Measurements from ENCODE around the gene SYT2. TPM values are rescaled to one million over a fixed set of nuclear protein-coding genes. Genes with fewer than 3 reads are reported as not detected.
"Not testable (repeated sequence)": the region's sequence is repeated elsewhere in the genome, so short reads cannot be mapped to it uniquely, and the experiment has no call there.

Gene SYT2
- total RNA-seq, 1 experiment from 2014 or later, result 0.09 TPM

GRCh38 chr1:202745323-202745888 is 35.2 kb upstream of the SYT2 start:
- H3K4me1 ChIP-seq, result no peaks in the 10 kb centered on the region
- no peaks in the 10 kb centered on the region for H3K9me3 ChIP-seq
- Mint-ChIP-seq H3K27ac (ENCODE audit: unreplicated experiment) (no peak overlapping the region), H3K4me1 (ENCODE audit: low read depth, unreplicated experiment) (no peaks in the 10 kb centered on the region), H3K36me3 (ENCODE audit: insufficient read depth, unreplicated experiment) (peaks cover 84% of the 10 kb centered on the region), H3K27me3 (ENCODE audit: insufficient read depth, unreplicated experiment) (no peaks in the 10 kb centered on the region), H3K4me3 (ENCODE audit: unreplicated experiment) (no peak overlapping the region), H3K9me3 (ENCODE audit: unreplicated experiment) (no peaks in the 10 kb centered on the region)
- intact Hi-C loops (cut with micrococcal nuclease; ENCODE audit: unreplicated experiment), result no loop called here
- ChIA-PET POLR2A (interaction anchor here (0.5 kb wide), 1 partner anchor 26 kb away, joined by 5 read pairs; no protein-coding TSS in a partner anchor), CTCF (interaction anchor here (0.5 to 0.7 kb wide), 2 partner anchors 410 to 577 kb away, joined by 3 to 7 read pairs; no protein-coding TSS in a partner anchor)
- no peak overlapping the region for H3K4me3 ChIP-seq (ENCODE audit: low read depth, low read length)
- TF ChIP-seq CTCF (IDR thresholded peaks at IDR 0.05; ENCODE audit: insufficient read depth in 1 of 2, low read depth in 1 of 2, low read length in 1 of 2, severe bottlenecking in 1 of 2, unreplicated experiment in 1 of 2), result no peak
- H3K27me3 ChIP-seq (replicated peaks; ENCODE audit: control insufficient read depth, insufficient read depth, low read length), result no peaks in the 10 kb centered on the region
- DNase-seq, result no peak
- no TSS peak for BruUV-seq (replicated peaks)
- H3K36me3 ChIP-seq (ENCODE audit: control insufficient read depth, insufficient read depth, low read length), result peaks cover 9% of the 10 kb centered on the region

GRCh38 chr1:202744770-202745169 is 34.5 kb upstream of the SYT2 start:
- DNase-seq; H3K9me3 ChIP-seq; CTCF ChIA-PET; POLR2A ChIA-PET; BruUV-seq (replicated peaks); H3K4me1 ChIP-seq; H3K4me3 ChIP-seq (ENCODE audit: low read depth, low read length); H3K36me3 ChIP-seq (ENCODE audit: control insufficient read depth, insufficient read depth, low read length); H3K27ac Mint-ChIP-seq (ENCODE audit: unreplicated experiment); H3K9me3 Mint-ChIP-seq (ENCODE audit: unreplicated experiment); H3K27me3 ChIP-seq (replicated peaks; ENCODE audit: control insufficient read depth, insufficient read depth, low read length); intact Hi-C loops (cut with micrococcal nuclease; ENCODE audit: unreplicated experiment); H3K4me3 Mint-ChIP-seq (ENCODE audit: unreplicated experiment); H3K27me3 Mint-ChIP-seq (ENCODE audit: insufficient read depth, unreplicated experiment); H3K4me1 Mint-ChIP-seq (ENCODE audit: low read depth, unreplicated experiment): not testable (repeated sequence)
- peaks cover 84% of the 10 kb centered on the region for H3K36me3 Mint-ChIP-seq (ENCODE audit: insufficient read depth, unreplicated experiment)

GRCh38 chr1:202742496-202742895 is 32.2 kb upstream of the SYT2 start:
- Mint-ChIP-seq H3K9me3 (ENCODE audit: unreplicated experiment) (no peaks in the 10 kb centered on the region), H3K4me1 (ENCODE audit: low read depth, unreplicated experiment) (no peaks in the 10 kb centered on the region), H3K27me3 (ENCODE audit: insufficient read depth, unreplicated experiment) (no peaks in the 10 kb centered on the region), H3K27ac (ENCODE audit: unreplicated experiment) (no peak overlapping the region), H3K4me3 (ENCODE audit: unreplicated experiment) (no peak overlapping the region), H3K36me3 (ENCODE audit: insufficient read depth, unreplicated experiment) (peaks cover 82% of the 10 kb centered on the region)
- Histone ChIP-seq H3K4me1 (no peaks in the 10 kb centered on the region), H3K36me3 (ENCODE audit: control insufficient read depth, insufficient read depth, low read length) (peaks cover 7% of the 10 kb centered on the region), H3K4me3 (ENCODE audit: low read depth, low read length) (no peak overlapping the region), H3K9me3 (no peaks in the 10 kb centered on the region), H3K27me3 (replicated peaks; ENCODE audit: control insufficient read depth, insufficient read depth, low read length) (no peaks in the 10 kb centered on the region)
- DNase-seq, result no peak
- BruUV-seq (replicated peaks), result no TSS peak
- ChIA-PET CTCF (no interaction called here), POLR2A (no interaction called here)
- TF ChIP-seq CTCF (IDR thresholded peaks at IDR 0.05; ENCODE audit: insufficient read depth in 1 of 2, low read depth in 1 of 2, low read length in 1 of 2, severe bottlenecking in 1 of 2, unreplicated experiment in 1 of 2), result no peak
- intact Hi-C loops (cut with micrococcal nuclease; ENCODE audit: unreplicated experiment), result no loop called here

GRCh38 chr1:202733251-202733650 is 23.0 kb upstream of the SYT2 start:
- no peak for DNase-seq

More at GRCh38 chr1:202733251-202733650, 23.0 kb upstream of the SYT2 start:
- H3K36me3 Mint-ChIP-seq (ENCODE audit: insufficient read depth, unreplicated experiment), result peaks cover 86% of the 10 kb centered on the region
- no peak overlapping the region for H3K27ac Mint-ChIP-seq (ENCODE audit: unreplicated experiment)
- Histone ChIP-seq H3K36me3 (ENCODE audit: control insufficient read depth, insufficient read depth, low read length) (peaks cover 3% of the 10 kb centered on the region), H3K4me1 (no peaks in the 10 kb centered on the region), H3K4me3 (ENCODE audit: low read depth, low read length) (no peak overlapping the region), H3K9me3 (no peaks in the 10 kb centered on the region), H3K27me3 (replicated peaks; ENCODE audit: control insufficient read depth, insufficient read depth, low read length) (no peaks in the 10 kb centered on the region)
- H3K9me3 Mint-ChIP-seq (ENCODE audit: unreplicated experiment), result no peaks in the 10 kb centered on the region
- BruUV-seq (replicated peaks), result no TSS peak
- intact Hi-C loops (cut with micrococcal nuclease; ENCODE audit: unreplicated experiment), result no loop called here
- POLR2A ChIA-PET, result no interaction called here
- no peak overlapping the region for H3K4me3 Mint-ChIP-seq (ENCODE audit: unreplicated experiment)
- CTCF ChIA-PET, result no interaction called here
- no peaks in the 10 kb centered on the region for H3K4me1 Mint-ChIP-seq (ENCODE audit: low read depth, unreplicated experiment)
- no peak for TF ChIP-seq CTCF (IDR thresholded peaks at IDR 0.05; ENCODE audit: insufficient read depth in 1 of 2, low read depth in 1 of 2, low read length in 1 of 2, severe bottlenecking in 1 of 2, unreplicated experiment in 1 of 2)
- H3K27me3 Mint-ChIP-seq (ENCODE audit: insufficient read depth, unreplicated experiment), result no peaks in the 10 kb centered on the region
